GM23248 (cell line): ENCODE results near the gene ZNF367. TPM values are rescaled to one million over a fixed set of nuclear protein-coding genes. Genes with fewer than 3 reads are reported as not detected.

Experiments
- DNase-seq: peaks from one replicate; pipeline ENCODE4 v3.0.0-alpha.2; 2015
- H2AFZ ChIP-seq: fragments of 200-600 bp; sonication (generic); 2 replicates; pipeline ENCODE4 v1.6.1; 2016; ENCODE audit warnings: antibody characterized with exemption
- H3F3A ChIP-seq: fragments of 200-600 bp; sonication (generic); 2 replicates; pipeline ENCODE4 v1.6.1; 2016; ENCODE audit warnings: mild to moderate bottlenecking, antibody characterized with exemption, mixed run types; ENCODE audit not compliant: insufficient read depth
- H3K27ac ChIP-seq: fragments of 200-600 bp; sonication (generic); 2 replicates; pipeline ENCODE4 v1.5.1; 2016; ENCODE audit warnings: mild to moderate bottlenecking
- H3K27me3 ChIP-seq: fragments of 200-600 bp; sonication (generic); replicated peaks from 2 replicates; pipeline ENCODE4 v1.6.1; 2016; ENCODE audit warnings: mild to moderate bottlenecking; ENCODE audit not compliant: insufficient read depth
- H3K36me3 ChIP-seq: fragments of 200-600 bp; sonication (generic); 2 replicates; pipeline ENCODE4 v1.6.1; 2016; ENCODE audit warnings: low read depth, mild to moderate bottlenecking
- H3K4me1 ChIP-seq: fragments of 200-600 bp; sonication (generic); 2 replicates; pipeline ENCODE4 v1.6.1; 2016; ENCODE audit warnings: mild to moderate bottlenecking; ENCODE audit not compliant: insufficient read depth
- H3K4me2 ChIP-seq: fragments of 200-600 bp; sonication (generic); one replicate; pipeline ENCODE4 v1.6.1; 2016; ENCODE audit warnings: mild to moderate bottlenecking; ENCODE audit not compliant: unreplicated experiment
- H3K4me3 ChIP-seq: fragments of 200-600 bp; sonication (generic); 2 replicates; pipeline ENCODE4 v1.5.1; 2016; ENCODE audit warnings: mild to moderate bottlenecking
- H3K79me2 ChIP-seq: fragments of 200-600 bp; sonication (generic); 2 replicates; pipeline ENCODE4 v1.6.1; 2016; ENCODE audit warnings: mild to moderate bottlenecking; ENCODE audit not compliant: insufficient read depth
- H3K9ac ChIP-seq: fragments of 200-600 bp; sonication (generic); 2 replicates; pipeline ENCODE4 v1.6.1; 2016; ENCODE audit warnings: mild to moderate bottlenecking
- H3K9me2 ChIP-seq: fragments of 200-600 bp; sonication (generic); 2 replicates; pipeline ENCODE4 v1.6.1; 2016; ENCODE audit warnings: mixed run types, mild to moderate bottlenecking, moderate library complexity; ENCODE audit not compliant: insufficient read depth
- H3K9me3 ChIP-seq: fragments of 200-600 bp; sonication (generic); one replicate; pipeline ENCODE4 v1.6.1; 2017; ENCODE audit warnings: low read depth
- H4K20me1 ChIP-seq: fragments of 200-600 bp; sonication (generic); 2 replicates; pipeline ENCODE4 v1.6.0; 2016; ENCODE audit not compliant: insufficient read depth
- EZH2 ChIP-seq: fragments of 200-600 bp; sonication (generic); IDR thresholded peaks from 2 replicates; pipeline ENCODE4 v1.6.1; 2018; ENCODE audit warnings: antibody characterized with exemption, mild to moderate bottlenecking; ENCODE audit not compliant: insufficient read depth, poor library complexity, severe bottlenecking
- EZH2phosphoT487 ChIP-seq: fragments of 200-600 bp; sonication (generic); IDR thresholded peaks from 2 replicates; pipeline ENCODE4 v1.6.1; 2018; ENCODE audit warnings: antibody characterized with exemption, moderate library complexity, mild to moderate bottlenecking, low read depth; ENCODE audit not compliant: insufficient read depth
- WGBS, 2 experiments: methylation state at CpG; one replicate each; pipeline ENCODE4 v1.1.6; 2015 to 2017; ENCODE audit warnings: low lambda C conversion rate in 2 of 2, low coverage in 1 of 2; ENCODE audit errors: missing lambda C conversion rate in 2 of 2; 5-methylcytosine and 5-hydroxymethylcytosine counted together
- in situ Hi-C: fragments of 300-500 bp; cut with MboI; formaldehyde crosslinking; loops from 2 replicates; pipeline ENCODE4 v1.15.0; 2020
- polyA plus RNA-seq: library from polyadenylated mRNA; unstranded; fragments of >200 nt; fragmentation: Nextera tagmentation; extraction: Ambion mirVana; gene quantifications from 2 replicates; pipeline ENCODE4 v1.2.1, GENCODE V29; 2016
- total RNA-seq: library from RNA; depleted of rRNA; stranded (reverse); fragments of >200 nt; shearing (Covaris generic); gene quantifications from 2 replicates; pipeline ENCODE4 v1.2.3, GENCODE V29; 2014

ZNF367 gene
- total and polyA plus RNA-seq, 2 experiments from 2014 or later: 2.1 to 9.3 TPM

DNA sequence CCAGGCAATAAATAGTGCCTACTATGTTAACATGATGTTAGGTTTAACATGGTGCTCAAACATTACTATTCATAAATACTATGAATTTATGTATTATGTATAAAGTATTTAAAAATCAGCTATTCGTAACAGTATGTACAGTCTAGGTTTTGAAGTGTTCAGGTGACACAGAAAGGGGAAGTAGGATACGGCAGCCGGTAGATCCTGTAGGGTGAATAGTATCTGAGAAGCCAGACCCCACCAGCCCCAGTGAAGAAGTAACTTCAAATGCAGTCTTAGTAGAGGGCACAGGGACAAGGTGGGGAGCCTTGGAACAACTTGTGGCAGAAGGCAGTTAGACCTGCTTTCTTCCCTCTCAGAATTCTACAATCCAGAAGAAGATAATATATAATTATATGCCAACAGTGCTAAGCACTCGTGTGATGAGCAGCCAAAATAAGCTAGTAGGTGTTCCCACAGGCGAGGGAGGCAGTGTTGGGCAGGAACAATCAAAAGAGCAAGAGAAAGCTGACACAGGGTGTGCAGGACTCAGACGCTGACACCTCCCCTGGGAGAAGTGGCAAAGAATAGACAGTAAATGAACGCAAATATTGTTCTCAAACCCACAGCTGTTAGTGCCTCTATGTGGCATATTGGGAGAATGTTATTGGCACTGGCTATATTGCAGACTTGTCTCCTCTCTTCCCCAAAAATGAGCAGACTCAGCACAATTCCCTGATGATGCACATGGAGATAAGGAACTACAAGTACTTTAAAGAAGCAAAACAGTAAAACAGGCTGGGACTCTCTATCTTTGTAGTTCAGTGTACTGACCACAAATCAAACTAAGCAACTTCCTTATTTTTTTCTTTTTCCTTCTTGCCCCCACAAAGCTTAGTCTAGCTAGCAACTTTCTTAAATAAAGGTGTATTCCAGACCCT, 4.6 kb downstream of the ZNF367 start:
- no peak overlapping the region for H3K4me3 ChIP-seq
- TF ChIP-seq EZH2phosphoT487 (no peak), EZH2 (no peak)
- H3K9me3 ChIP-seq: no peaks in the 10 kb centered on the region
- no peaks in the 10 kb centered on the region for H4K20me1 ChIP-seq
- no peaks in the 10 kb centered on the region for H3K9me2 ChIP-seq
- no peaks in the 10 kb centered on the region for H3K27me3 ChIP-seq
- in situ Hi-C loops: no loop called here
- no peak overlapping the region; the same call in 1 of the 2 replicates for H2AFZ ChIP-seq
- no peak overlapping the region for H3K27ac ChIP-seq
- no peak overlapping the region for H3K9ac ChIP-seq
- H3K4me2 ChIP-seq: no peak overlapping the region
- H3K4me1 ChIP-seq: peaks cover 6% of the 10 kb centered on the region; the same call in 1 of the 2 replicates
- H3K79me2 ChIP-seq: peaks cover 36% of the 10 kb centered on the region
- no peaks in the 10 kb centered on the region for H3K36me3 ChIP-seq
- peaks cover 5% of the 10 kb centered on the region for H3F3A ChIP-seq
- no peak for DNase-seq
- WGBS, 2 experiments: 64 to 66% methylated on average over 7 of the region's 7 CpGs

DNA sequence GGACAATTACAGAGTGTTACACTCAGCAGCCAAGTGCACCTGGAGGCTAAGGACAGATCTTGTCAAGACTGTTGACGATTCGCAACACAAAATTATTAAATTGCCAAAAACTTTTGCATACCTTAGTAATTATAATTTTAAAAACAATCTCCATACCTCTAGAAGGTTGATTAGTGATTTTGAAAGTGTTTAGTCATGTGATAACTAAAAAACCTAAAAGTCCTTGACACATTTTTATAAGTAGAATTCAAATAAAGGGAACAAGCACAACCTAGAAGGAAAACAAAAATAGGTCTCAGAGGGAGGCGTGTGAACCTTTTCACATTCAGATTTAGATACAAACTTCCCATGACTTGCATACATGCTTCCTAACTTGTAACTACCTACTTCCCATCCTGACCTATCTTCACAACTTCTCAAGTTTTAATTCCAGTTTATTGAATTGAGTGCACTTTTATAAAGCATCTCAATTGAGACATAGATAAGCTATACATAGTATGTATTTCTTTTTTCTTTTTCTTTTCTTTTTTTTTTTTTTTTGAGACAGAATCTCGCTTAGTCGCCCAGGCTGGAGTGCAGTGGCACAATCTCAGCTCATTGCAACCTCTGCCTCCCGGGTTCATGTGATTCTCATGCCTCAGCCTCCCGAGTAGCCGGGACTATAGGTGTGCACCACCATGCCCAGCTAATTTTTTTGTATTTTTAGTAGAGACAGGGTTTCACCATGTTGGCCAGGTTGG, 5.8 kb downstream of the ZNF367 start:
- WGBS, 2 experiments: 85 to 92% methylated on average over 8 of the region's 8 CpGs
- no peaks in the 10 kb centered on the region for H3K27me3 ChIP-seq
- H3K4me1 ChIP-seq: peaks cover 6% of the 10 kb centered on the region; the same call in 1 of the 2 replicates
- TF ChIP-seq EZH2phosphoT487 (no peak), EZH2 (no peak)
- H3K9ac ChIP-seq: no peak overlapping the region
- H3K27ac ChIP-seq: no peak overlapping the region
- in situ Hi-C loops: no loop called here
- H3K9me3 ChIP-seq: no peaks in the 10 kb centered on the region
- H2AFZ ChIP-seq: no peak overlapping the region
- no peak overlapping the region for H3K4me3 ChIP-seq
- no peaks in the 10 kb centered on the region for H4K20me1 ChIP-seq
- no peak for DNase-seq
- H3K4me2 ChIP-seq: no peak overlapping the region
- no peaks in the 10 kb centered on the region for H3K36me3 ChIP-seq
- H3F3A ChIP-seq: peaks cover 5% of the 10 kb centered on the region
- H3K79me2 ChIP-seq: peaks cover 39% of the 10 kb centered on the region
- no peaks in the 10 kb centered on the region for H3K9me2 ChIP-seq

DNA sequence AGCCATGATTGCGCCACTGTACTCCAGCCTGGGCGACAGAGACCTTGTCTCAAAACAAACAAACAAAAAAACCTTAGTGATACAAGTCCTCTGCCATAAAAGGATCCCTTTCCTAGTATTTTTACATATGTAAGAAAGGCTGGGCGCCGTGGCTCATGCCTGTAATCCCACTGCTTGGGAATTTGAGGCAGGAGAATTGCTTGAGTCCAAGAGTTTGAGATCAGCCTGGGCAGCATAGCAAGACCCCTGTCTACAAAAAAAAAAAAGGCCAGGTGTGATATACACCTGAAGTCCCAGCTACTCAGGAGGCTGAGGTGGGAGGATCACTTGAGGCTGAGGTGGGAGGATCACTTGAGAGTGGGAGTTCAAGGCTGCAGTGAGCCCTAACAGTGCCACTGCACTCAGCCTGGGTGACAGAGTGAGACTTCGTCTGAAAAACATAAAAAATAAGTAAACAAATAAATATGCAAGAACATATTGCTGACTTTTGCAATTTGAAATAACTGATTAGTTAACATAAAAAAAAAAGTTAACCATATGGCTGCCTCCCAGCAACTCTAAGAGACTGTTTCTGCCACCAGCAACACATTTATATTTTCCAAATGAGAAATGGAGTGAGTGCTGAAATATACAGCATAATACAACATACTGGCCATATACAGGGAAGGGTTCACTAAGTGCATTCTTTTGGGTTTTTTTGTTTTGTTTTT, 6.9 kb downstream of the ZNF367 start:
- Histone ChIP-seq H4K20me1 (no peaks in the 10 kb centered on the region), H3K9me3 (no peaks in the 10 kb centered on the region), H3K79me2 (peaks cover 36% of the 10 kb centered on the region), H2AFZ (no peak overlapping the region), H3K27ac (no peak overlapping the region), H3K9me2 (no peaks in the 10 kb centered on the region), H3K36me3 (no peaks in the 10 kb centered on the region), H3F3A (no peaks in the 10 kb centered on the region), H3K27me3 (no peaks in the 10 kb centered on the region), H3K4me3 (no peak overlapping the region), H3K4me2 (no peak overlapping the region), H3K9ac (no peak overlapping the region), H3K4me1 (no peaks in the 10 kb centered on the region)
- in situ Hi-C loops: no loop called here
- no peak for DNase-seq
- WGBS, 2 experiments: 86 to 87% methylated on average over 5 of the region's 5 CpGs
- no peak for TF ChIP-seq EZH2phosphoT487
- no peak for TF ChIP-seq EZH2

DNA sequence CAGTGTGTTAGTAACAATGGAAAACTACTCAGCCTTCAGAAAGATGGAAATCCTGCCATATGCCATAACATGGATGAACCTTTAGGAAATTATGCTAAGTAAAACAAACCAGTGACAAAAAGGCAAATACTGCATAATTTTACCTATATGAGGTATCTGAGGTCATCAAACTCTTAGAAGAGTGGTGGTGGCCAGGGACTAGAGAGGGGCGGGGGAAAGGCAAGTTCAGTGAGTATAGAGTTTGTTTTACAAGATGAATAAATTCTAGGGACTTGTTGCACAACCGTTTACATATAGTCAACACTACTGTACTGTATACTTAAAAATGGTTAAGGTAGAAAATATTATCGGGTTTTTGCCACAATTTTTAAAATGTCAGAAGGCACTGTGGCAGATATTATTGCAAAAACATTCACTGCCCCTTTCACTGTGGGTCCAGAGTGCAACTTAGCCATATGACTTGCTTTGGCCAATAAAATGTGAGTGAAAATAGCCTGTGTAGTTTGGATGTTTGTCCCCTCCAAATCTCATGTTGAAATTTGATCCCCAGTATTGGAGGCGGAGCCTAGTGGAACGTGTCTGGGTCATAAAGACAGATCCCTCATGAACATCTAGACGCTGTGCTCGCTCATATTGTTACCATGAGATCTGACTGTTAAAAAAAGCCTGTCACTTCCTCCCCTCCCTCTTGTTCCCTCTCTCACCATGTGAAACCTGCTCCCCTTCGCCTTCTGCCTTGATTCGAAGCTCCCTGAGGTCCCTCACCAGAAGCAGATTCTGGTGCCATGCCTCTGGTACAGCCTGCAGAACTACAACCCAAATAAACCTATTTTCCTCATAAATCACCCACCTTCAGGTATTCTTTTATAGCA, 9.5 kb downstream of the ZNF367 start:
- no peaks in the 10 kb centered on the region for H3K36me3 ChIP-seq
- no peak overlapping the region for H3K4me2 ChIP-seq
- H3K9me2 ChIP-seq: no peaks in the 10 kb centered on the region
- no peaks in the 10 kb centered on the region for H3F3A ChIP-seq
- no peak overlapping the region for H3K4me3 ChIP-seq
- H3K27me3 ChIP-seq: no peaks in the 10 kb centered on the region
- DNase-seq: no peak
- no peak overlapping the region for H3K9ac ChIP-seq
- no peaks in the 10 kb centered on the region for H3K4me1 ChIP-seq
- in situ Hi-C loops: no loop called here
- 79 to 85% methylated on average over 9 of the region's 9 CpGs for WGBS, 2 experiments
- no peak overlapping the region for H2AFZ ChIP-seq
- H3K27ac ChIP-seq: no peak overlapping the region
- H3K9me3 ChIP-seq: no peaks in the 10 kb centered on the region
- no peaks in the 10 kb centered on the region for H4K20me1 ChIP-seq
- peaks cover 15% of the 10 kb centered on the region for H3K79me2 ChIP-seq
- TF ChIP-seq EZH2phosphoT487 (no peak), EZH2 (no peak)
